HepG2 (cell line): ENCODE results near the gene GPN2. TPM values are rescaled to one million over a fixed set of nuclear protein-coding genes. Genes with fewer than 3 reads are reported as not detected.

ENCODE experiments used
- ATRX ChIP-seq: sonication (generic); formaldehyde crosslinking; IDR thresholded peaks from 2 replicates; pipeline ENCODE4 v1.4.0; 2020; ENCODE audit warnings: missing genetic modification reagents, borderline replicate concordance
- CCDC6 ChIP-seq: sonication (generic); formaldehyde crosslinking; IDR thresholded peaks from 2 replicates; pipeline ENCODE4 v1.8.1; 2022; ENCODE audit warnings: mild to moderate bottlenecking, missing genetic modification reagents, moderate library complexity
- CEBPG ChIP-seq: IDR thresholded peaks from 2 replicates; pipeline ENCODE4 v1.6.1; 2016
- DR1 ChIP-seq: sonication (generic); formaldehyde crosslinking; IDR thresholded peaks from 2 replicates; pipeline ENCODE4 v1.8.0; 2021; ENCODE audit warnings: mild to moderate bottlenecking, missing genetic modification reagents, inconsistent platforms
- EP300 ChIP-seq, 3 experiments: sonication (generic) in 1 of 3; formaldehyde crosslinking in 1 of 3; IDR thresholded peaks; 2 replicates each; pipeline versions ENCODE4 v1.5.1 to v1.6.1; 2011 to 2020; ENCODE audit warnings: low read depth in 2 of 3, low read length in 2 of 3, borderline replicate concordance in 1 of 3, improper control_type of control experiment in 1 of 3, mild to moderate bottlenecking in 1 of 3, missing genetic modification reagents in 1 of 3, moderate library complexity in 1 of 3
- MAFF ChIP-seq: IDR thresholded peaks from 2 replicates; pipeline ENCODE4 v1.6.1; 2011; ENCODE audit warnings: low read depth, low read length, improper control_type of control experiment
- ZMAT3 ChIP-seq: sonication (generic); formaldehyde crosslinking; conservative IDR thresholded peaks from 2 replicates; pipeline ENCODE4 v1.7.0; 2021; ENCODE audit warnings: missing genetic modification reagents
- ZNF138 ChIP-seq: sonication (generic); formaldehyde crosslinking; IDR thresholded peaks from 2 replicates; pipeline ENCODE4 v1.5.0; 2020; ENCODE audit warnings: mild to moderate bottlenecking, low read depth, missing genetic modification reagents
- ZNF782 ChIP-seq: sonication (generic); formaldehyde crosslinking; IDR thresholded peaks from 2 replicates; pipeline ENCODE4 v1.4.0; 2020; ENCODE audit warnings: missing genetic modification reagents, mild to moderate bottlenecking, borderline replicate concordance
- ZSCAN22 ChIP-seq: sonication (generic); formaldehyde crosslinking; IDR thresholded peaks from 2 replicates; pipeline ENCODE4 v1.4.0; 2020; ENCODE audit warnings: mild to moderate bottlenecking, missing genetic modification reagents
- polyA plus RNA-seq, 8 experiments: library from polyadenylated mRNA; depleted of rRNA in 3 of 8; stranded (reverse) in 7 of 8; unstranded in 1 of 8; fragments of >200 nt; fragmentation: Illumina TruSeq in 4 of 8; extraction: Trizol in 4 of 8; gene quantifications; 2 replicates each; pipeline versions ENCODE4 v1.2.1 to v1.2.3, GENCODE V29; 2011 to 2016; ENCODE audit warnings: low read depth in 4 of 8, missing spikeins in 1 of 8, mixed read lengths in 1 of 8; ENCODE audit not compliant: insufficient read depth in 1 of 8
- total RNA-seq, 5 experiments: library from RNA; depleted of rRNA; stranded (reverse); fragments of >200 nt; fragmentation: Illumina TruSeq; extraction: Trizol; gene quantifications; 2 replicates each; pipeline ENCODE4 v1.2.3, GENCODE V29; 2016; ENCODE audit warnings: low read depth in 1 of 5
- TF ChIP-seq, protein P1 (sequence below): IDR thresholded peaks from 2 replicates; pipeline ENCODE4 v1.6.1; 2016; ENCODE audit warnings: low read depth, missing genetic modification reagents, missing compliant biosample characterization
- TF ChIP-seq, protein P2 (sequence below): sonication (generic); formaldehyde crosslinking; conservative IDR thresholded peaks from 2 replicates; pipeline ENCODE4 v1.4.0; 2020; ENCODE audit warnings: missing genetic modification reagents
- TF ChIP-seq, protein P3 (sequence below): sonication (generic); formaldehyde crosslinking; conservative IDR thresholded peaks from 2 replicates; pipeline ENCODE4 v1.8.0; 2022; ENCODE audit warnings: low read depth, missing genetic modification reagents
- TF ChIP-seq, protein P4 (sequence below): sonication (generic); formaldehyde crosslinking; IDR thresholded peaks from 2 replicates; pipeline ENCODE4 v1.8.0; 2022; ENCODE audit warnings: mild to moderate bottlenecking, missing genetic modification reagents, moderate library complexity
- TF ChIP-seq, protein P5 (sequence below): sonication (generic); formaldehyde crosslinking; IDR thresholded peaks from 2 replicates; pipeline ENCODE4 v1.5.1; 2020; ENCODE audit warnings: mild to moderate bottlenecking, missing genetic modification reagents

The GPN2 gene
- total and polyA plus RNA-seq, 2 of the 13 experiments (the other 11 are each of a cell fraction or from before 2014, with no cell fraction given) = 19.3 to 38.9 TPM

DNA sequence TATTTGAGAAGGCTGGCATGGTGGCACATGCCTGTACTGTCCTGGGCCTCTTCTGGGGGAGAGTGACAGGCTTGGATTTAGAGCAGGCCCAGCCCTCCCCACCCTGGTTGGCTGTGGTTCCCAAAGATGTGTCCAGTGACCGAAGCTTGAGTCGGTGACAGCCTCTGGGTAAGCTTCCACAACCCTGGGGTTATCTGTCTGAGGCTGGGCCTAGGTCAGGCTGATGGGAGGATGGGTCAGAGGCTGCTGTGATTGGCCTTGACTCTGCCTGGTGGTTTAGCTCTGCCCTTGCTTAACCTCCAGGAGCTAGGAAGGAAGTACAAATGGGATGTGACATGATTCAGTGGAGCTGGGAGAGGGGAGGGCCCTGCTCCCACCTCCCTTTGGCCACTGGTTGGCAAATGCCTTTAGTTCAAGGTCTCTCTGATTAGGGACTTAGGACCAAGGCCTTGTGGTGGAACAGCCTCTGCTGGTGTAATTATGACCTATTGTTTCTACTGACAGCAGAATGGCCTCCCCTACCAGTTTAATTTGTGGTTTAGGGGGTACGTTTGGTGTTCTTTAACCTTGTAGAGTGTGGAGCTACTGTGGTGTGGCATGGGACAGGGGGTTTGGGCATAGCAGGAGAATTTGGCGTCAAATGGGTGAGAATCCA is 48.0 kb upstream of the GPN2 start (continued):
- TF ChIP-seq, protein P1, sequence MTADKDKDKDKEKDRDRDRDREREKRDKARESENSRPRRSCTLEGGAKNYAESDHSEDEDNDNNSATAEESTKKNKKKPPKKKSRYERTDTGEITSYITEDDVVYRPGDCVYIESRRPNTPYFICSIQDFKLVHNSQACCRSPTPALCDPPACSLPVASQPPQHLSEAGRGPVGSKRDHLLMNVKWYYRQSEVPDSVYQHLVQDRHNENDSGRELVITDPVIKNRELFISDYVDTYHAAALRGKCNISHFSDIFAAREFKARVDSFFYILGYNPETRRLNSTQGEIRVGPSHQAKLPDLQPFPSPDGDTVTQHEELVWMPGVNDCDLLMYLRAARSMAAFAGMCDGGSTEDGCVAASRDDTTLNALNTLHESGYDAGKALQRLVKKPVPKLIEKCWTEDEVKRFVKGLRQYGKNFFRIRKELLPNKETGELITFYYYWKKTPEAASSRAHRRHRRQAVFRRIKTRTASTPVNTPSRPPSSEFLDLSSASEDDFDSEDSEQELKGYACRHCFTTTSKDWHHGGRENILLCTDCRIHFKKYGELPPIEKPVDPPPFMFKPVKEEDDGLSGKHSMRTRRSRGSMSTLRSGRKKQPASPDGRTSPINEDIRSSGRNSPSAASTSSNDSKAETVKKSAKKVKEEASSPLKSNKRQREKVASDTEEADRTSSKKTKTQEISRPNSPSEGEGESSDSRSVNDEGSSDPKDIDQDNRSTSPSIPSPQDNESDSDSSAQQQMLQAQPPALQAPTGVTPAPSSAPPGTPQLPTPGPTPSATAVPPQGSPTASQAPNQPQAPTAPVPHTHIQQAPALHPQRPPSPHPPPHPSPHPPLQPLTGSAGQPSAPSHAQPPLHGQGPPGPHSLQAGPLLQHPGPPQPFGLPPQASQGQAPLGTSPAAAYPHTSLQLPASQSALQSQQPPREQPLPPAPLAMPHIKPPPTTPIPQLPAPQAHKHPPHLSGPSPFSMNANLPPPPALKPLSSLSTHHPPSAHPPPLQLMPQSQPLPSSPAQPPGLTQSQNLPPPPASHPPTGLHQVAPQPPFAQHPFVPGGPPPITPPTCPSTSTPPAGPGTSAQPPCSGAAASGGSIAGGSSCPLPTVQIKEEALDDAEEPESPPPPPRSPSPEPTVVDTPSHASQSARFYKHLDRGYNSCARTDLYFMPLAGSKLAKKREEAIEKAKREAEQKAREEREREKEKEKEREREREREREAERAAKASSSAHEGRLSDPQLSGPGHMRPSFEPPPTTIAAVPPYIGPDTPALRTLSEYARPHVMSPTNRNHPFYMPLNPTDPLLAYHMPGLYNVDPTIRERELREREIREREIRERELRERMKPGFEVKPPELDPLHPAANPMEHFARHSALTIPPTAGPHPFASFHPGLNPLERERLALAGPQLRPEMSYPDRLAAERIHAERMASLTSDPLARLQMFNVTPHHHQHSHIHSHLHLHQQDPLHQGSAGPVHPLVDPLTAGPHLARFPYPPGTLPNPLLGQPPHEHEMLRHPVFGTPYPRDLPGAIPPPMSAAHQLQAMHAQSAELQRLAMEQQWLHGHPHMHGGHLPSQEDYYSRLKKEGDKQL (CRISPR knock-in tag) = peak; percentile 59; the same call in 1 of the 2 replicates
- TF ChIP-seq ZSCAN22 (no peak), CEBPG (peak; percentile 88), ATRX (CRISPR knock-in tag) (no peak), MAFF (no peak), DR1 (CRISPR knock-in tag) (0 out of 2 replicates have a peak, but pooled peaks have one; percentile 39), ZMAT3 (peak; percentile 90), ZNF782 (CRISPR knock-in tag) (no peak), ZNF138 (no peak), CCDC6 (CRISPR knock-in tag) (peak; percentile 36; the same call in 1 of the 2 replicates), EP300 (IDR thresholded peaks at IDR 0.05; ENCODE audit: low read depth in 2 of 2, low read length in 2 of 2) (peak in 1 of 2 experiments; percentile 88; a peak in 2 of 4 replicates), EP300 (CRISPR knock-in tag; IDR thresholded peaks at IDR 0.05; ENCODE audit: borderline replicate concordance) (peak; percentile 84; the same call in 1 of the 2 replicates)
- TF ChIP-seq, protein P2, sequence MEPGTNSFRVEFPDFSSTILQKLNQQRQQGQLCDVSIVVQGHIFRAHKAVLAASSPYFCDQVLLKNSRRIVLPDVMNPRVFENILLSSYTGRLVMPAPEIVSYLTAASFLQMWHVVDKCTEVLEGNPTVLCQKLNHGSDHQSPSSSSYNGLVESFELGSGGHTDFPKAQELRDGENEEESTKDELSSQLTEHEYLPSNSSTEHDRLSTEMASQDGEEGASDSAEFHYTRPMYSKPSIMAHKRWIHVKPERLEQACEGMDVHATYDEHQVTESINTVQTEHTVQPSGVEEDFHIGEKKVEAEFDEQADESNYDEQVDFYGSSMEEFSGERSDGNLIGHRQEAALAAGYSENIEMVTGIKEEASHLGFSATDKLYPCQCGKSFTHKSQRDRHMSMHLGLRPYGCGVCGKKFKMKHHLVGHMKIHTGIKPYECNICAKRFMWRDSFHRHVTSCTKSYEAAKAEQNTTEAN = peak; percentile 73; the same call in 1 of the 2 replicates
- TF ChIP-seq, protein P3, sequence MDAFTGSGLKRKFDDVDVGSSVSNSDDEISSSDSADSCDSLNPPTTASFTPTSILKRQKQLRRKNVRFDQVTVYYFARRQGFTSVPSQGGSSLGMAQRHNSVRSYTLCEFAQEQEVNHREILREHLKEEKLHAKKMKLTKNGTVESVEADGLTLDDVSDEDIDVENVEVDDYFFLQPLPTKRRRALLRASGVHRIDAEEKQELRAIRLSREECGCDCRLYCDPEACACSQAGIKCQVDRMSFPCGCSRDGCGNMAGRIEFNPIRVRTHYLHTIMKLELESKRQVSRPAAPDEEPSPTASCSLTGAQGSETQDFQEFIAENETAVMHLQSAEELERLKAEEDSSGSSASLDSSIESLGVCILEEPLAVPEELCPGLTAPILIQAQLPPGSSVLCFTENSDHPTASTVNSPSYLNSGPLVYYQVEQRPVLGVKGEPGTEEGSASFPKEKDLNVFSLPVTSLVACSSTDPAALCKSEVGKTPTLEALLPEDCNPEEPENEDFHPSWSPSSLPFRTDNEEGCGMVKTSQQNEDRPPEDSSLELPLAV (CRISPR knock-in tag) = no peak
- TF ChIP-seq, protein P4, sequence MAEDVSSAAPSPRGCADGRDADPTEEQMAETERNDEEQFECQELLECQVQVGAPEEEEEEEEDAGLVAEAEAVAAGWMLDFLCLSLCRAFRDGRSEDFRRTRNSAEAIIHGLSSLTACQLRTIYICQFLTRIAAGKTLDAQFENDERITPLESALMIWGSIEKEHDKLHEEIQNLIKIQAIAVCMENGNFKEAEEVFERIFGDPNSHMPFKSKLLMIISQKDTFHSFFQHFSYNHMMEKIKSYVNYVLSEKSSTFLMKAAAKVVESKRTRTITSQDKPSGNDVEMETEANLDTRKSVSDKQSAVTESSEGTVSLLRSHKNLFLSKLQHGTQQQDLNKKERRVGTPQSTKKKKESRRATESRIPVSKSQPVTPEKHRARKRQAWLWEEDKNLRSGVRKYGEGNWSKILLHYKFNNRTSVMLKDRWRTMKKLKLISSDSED = no peak
- TF ChIP-seq, protein P5, sequence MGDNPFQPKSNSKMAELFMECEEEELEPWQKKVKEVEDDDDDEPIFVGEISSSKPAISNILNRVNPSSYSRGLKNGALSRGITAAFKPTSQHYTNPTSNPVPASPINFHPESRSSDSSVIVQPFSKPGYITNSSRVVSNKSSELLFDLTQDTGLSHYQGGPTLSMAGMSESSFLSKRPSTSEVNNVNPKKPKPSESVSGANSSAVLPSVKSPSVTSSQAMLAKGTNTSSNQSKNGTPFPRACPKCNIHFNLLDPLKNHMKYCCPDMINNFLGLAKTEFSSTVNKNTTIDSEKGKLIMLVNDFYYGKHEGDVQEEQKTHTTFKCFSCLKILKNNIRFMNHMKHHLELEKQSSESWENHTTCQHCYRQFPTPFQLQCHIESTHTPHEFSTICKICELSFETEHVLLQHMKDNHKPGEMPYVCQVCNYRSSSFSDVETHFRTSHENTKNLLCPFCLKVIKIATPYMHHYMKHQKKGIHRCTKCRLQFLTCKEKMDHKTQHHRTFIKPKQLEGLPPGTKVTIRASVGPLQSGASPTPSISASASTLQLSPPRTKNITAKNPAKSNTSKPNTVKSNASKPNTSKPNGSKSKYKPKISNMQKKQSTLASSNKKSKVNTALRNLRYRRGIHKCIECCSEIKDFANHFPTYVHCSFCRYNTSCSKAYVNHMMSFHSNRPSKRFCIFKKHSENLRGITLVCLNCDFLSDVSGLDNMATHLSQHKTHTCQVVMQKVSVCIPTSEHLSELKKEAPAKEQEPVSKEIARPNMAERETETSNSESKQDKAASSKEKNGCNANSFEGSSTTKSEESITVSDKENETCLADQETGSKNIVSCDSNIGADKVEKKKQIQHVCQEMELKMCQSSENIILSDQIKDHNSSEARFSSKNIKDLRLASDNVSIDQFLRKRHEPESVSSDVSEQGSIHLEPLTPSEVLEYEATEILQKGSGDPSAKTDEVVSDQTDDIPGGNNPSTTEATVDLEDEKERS (CRISPR knock-in tag) = peak; percentile 62; the same call in 1 of the 2 replicates
